ENCODE data around the gene PCDH12. TPM values are rescaled to one million over a fixed set of nuclear protein-coding genes. Genes with fewer than 3 reads are reported as not detected.

PCDH12 gene
- total RNA-seq, 1 experiment from 2014 or later: 0.75 TPM

- no peak overlapping the region for H3K4me3 ChIP-seq (ENCODE audit: low read depth, low read length, poor library complexity, severe bottlenecking)
- TF ChIP-seq EZH2 (IDR thresholded peaks at IDR 0.05; ENCODE audit: borderline replicate concordance, low read depth, low read length, poor library complexity, severe bottlenecking) (no peak), CTCF (conservative IDR thresholded peaks at IDR 0.05; ENCODE audit: low read depth, low read length) (no peak)
- no TSS peak for BruUV-seq (replicated peaks)
- no peak for DNase-seq (ENCODE audit: low spot score)
- no peak overlapping the region for H3K27ac ChIP-seq (ENCODE audit: low read depth, low read length, poor library complexity, severe bottlenecking)
- H3K4me1 ChIP-seq (ENCODE audit: insufficient read depth, low read length, poor library complexity, severe bottlenecking): peaks cover 7% of the 10 kb centered on the region
- H3K36me3 ChIP-seq (ENCODE audit: insufficient read depth, low read length, poor library complexity, severe bottlenecking): peaks cover 20% of the 10 kb centered on the region
- no peaks in the 10 kb centered on the region for H3K9me3 ChIP-seq (ENCODE audit: low read depth, low read length, poor library complexity, severe bottlenecking)
- intact Hi-C loops (cut with micrococcal nuclease; ENCODE audit: unreplicated experiment): no loop called here
- CTCF ChIA-PET: interaction anchor here (0.5 kb wide), 1 partner anchor 1783 kb away, joined by 5 read pairs; no protein-coding TSS in a partner anchor
- POLR2A ChIA-PET (ENCODE audit: low non-redundant PET): no interaction called here
- no peaks in the 10 kb centered on the region for H3K27me3 ChIP-seq (replicated peaks; ENCODE audit: insufficient read depth, low read depth, low read length, poor library complexity)
Measured at GRCh38 chr5:141940695-141941271, 17.2 kb downstream of the PCDH12 start.

DNA sequence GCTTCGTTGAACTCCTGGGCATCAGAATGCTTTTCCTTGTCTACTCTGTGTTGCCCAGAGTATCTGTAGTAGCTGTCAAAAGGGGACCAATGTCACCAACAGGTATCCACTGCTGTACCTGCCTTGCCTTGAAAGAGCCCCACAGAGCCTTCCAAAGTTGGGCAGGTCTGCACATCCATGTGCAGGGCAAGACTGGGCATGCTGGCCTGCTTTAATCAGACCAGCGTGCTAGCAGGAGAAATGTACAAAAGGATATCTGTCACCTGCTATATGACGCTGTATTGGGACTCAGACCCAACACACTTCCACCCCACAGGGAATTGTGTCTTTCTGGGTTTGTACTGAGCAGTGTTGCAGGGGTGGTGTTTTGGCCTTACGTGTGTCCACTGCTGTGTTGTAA, 22.5 kb downstream of the PCDH12 start:
- no peak overlapping the region for H3K27ac ChIP-seq (ENCODE audit: low read depth, low read length, poor library complexity, severe bottlenecking)
- H3K4me3 ChIP-seq (ENCODE audit: low read depth, low read length, poor library complexity, severe bottlenecking): no peak overlapping the region
- no peak for DNase-seq (ENCODE audit: low spot score)
- H3K4me1 ChIP-seq (ENCODE audit: insufficient read depth, low read length, poor library complexity, severe bottlenecking): no peaks in the 10 kb centered on the region
- CTCF ChIA-PET: no interaction called here
- H3K27me3 ChIP-seq (replicated peaks; ENCODE audit: insufficient read depth, low read depth, low read length, poor library complexity): no peaks in the 10 kb centered on the region
- no TSS peak for BruUV-seq (replicated peaks)
- H3K36me3 ChIP-seq (ENCODE audit: insufficient read depth, low read length, poor library complexity, severe bottlenecking): peaks cover 51% of the 10 kb centered on the region
- no peak for TF ChIP-seq CTCF (conservative IDR thresholded peaks at IDR 0.05; ENCODE audit: low read depth, low read length)
- TF ChIP-seq EZH2 (IDR thresholded peaks at IDR 0.05; ENCODE audit: borderline replicate concordance, low read depth, low read length, poor library complexity, severe bottlenecking): no peak
- POLR2A ChIA-PET (ENCODE audit: low non-redundant PET): no interaction called here
- no peaks in the 10 kb centered on the region for H3K9me3 ChIP-seq (ENCODE audit: low read depth, low read length, poor library complexity, severe bottlenecking)
- intact Hi-C loops (cut with micrococcal nuclease; ENCODE audit: unreplicated experiment): no loop called here

DNA sequence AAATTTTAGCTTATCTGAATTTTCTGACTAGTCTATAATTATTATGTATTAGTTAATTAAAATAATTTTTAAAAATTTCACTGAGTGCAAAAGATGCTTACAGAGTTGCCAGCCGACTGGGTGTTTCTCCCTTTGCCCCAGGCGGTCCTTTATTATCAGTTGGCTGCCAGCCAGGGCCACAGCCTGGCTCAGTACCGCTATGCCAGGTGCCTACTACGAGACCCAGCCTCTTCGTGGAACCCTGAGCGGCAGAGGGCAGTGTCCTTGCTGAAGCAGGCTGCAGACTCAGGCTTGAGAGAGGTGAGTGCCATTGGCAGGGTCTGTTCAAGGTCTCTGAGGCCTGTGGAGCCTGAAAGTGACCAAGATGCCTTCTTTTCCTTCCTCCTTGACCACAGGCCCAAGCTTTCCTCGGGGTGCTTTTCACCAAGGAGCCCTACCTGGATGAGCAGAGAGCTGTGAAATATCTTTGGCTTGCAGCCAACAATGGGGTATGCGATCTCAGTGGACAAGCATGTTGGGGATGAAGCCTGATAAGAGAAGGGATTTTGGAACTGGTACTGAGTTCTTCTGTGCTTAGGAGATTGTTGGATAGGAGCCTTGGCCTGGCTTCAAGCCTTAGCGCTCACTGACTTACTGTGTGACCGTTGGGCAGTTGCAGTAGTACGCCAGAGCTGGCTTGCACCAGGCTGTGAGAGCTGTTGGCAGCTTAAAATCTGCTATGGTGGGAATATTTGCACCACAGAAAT, 23.7 kb downstream of the PCDH12 start:
- TF ChIP-seq CTCF (conservative IDR thresholded peaks at IDR 0.05; ENCODE audit: low read depth, low read length) (no peak), EZH2 (IDR thresholded peaks at IDR 0.05; ENCODE audit: borderline replicate concordance, low read depth, low read length, poor library complexity, severe bottlenecking) (no peak)
- ChIA-PET POLR2A (ENCODE audit: low non-redundant PET) (no interaction called here), CTCF (no interaction called here)
- H3K4me3 ChIP-seq (ENCODE audit: low read depth, low read length, poor library complexity, severe bottlenecking): no peak overlapping the region
- peaks cover 63% of the 10 kb centered on the region for H3K36me3 ChIP-seq (ENCODE audit: insufficient read depth, low read length, poor library complexity, severe bottlenecking)
- H3K9me3 ChIP-seq (ENCODE audit: low read depth, low read length, poor library complexity, severe bottlenecking): no peaks in the 10 kb centered on the region
- H3K4me1 ChIP-seq (ENCODE audit: insufficient read depth, low read length, poor library complexity, severe bottlenecking): no peaks in the 10 kb centered on the region
- H3K27me3 ChIP-seq (replicated peaks; ENCODE audit: insufficient read depth, low read depth, low read length, poor library complexity): no peaks in the 10 kb centered on the region
- no TSS peak for BruUV-seq (replicated peaks)
- no peak overlapping the region for H3K27ac ChIP-seq (ENCODE audit: low read depth, low read length, poor library complexity, severe bottlenecking)
- intact Hi-C loops (cut with micrococcal nuclease; ENCODE audit: unreplicated experiment): no loop called here
- DNase-seq (ENCODE audit: low spot score): no peak

Measured in A673 (cell line).